Endothelial cell of umbilical vein (primary cell): ENCODE results near the gene RASD2. TPM values are rescaled to one million over a fixed set of nuclear protein-coding genes. Genes with fewer than 3 reads are reported as not detected.

Source experiments
- BruUV-seq: library from RNA; stranded (reverse); fragments of 400-500 nt; replicated peaks from 2 replicates; lab custom pipeline; 2021; lab: Mats Ljungman, UMichigan
- CTCF ChIA-PET: fragments of 300-600, 350-600 bp; sonication (Branson Sonifier 250); formaldehyde crosslinking; loops from one replicate; lab custom pipeline; 2021; ENCODE audit warnings: antibody characterized with exemption, inconsistent platforms; lab: Charles Lee
- POLR2A ChIA-PET: fragments of 300-600, 350-600 bp; sonication (Branson Sonifier 250); formaldehyde crosslinking; loops from one replicate; lab custom pipeline; 2021; ENCODE audit warnings: antibody characterized with exemption, inconsistent platforms; lab: Charles Lee
- DNase-seq: peaks from one replicate; pipeline ENCODE4 v3.0.0-alpha.2; 2011; ENCODE audit warnings: low read depth, low spot score
- FAIRE-seq: peaks from 2 replicates; lab custom pipeline; 2011; peaks lifted over from hg19 to GRCh38; lab: Jason Lieb, UNC
- H2AFZ ChIP-seq: 2 replicates; pipeline ENCODE4 v1.6.0; 2012; ENCODE audit warnings: low read depth, low read length, control low read depth, inconsistent platforms
- H3K27ac ChIP-seq: 2 replicates; pipeline ENCODE4 v1.5.1; 2011; ENCODE audit warnings: low read depth, mild to moderate bottlenecking, control low read depth, low read length, moderate library complexity; ENCODE audit not compliant: insufficient read depth
- H3K27me3 ChIP-seq, 2 experiments: 2 replicates each; pipeline versions ENCODE4 v1.6.0 to v1.6.1; 2011; ENCODE audit warnings: low read length in 2 of 2, mixed read lengths in 1 of 2; ENCODE audit not compliant: control insufficient read depth in 2 of 2, insufficient read depth in 2 of 2
- H3K36me3 ChIP-seq, 2 experiments: 2 replicates in 1 of 2; 3 replicates in 1 of 2; pipeline ENCODE4 v1.5.1; 2011; ENCODE audit warnings: low read length in 2 of 2, mild to moderate bottlenecking in 1 of 2, moderate library complexity in 1 of 2; ENCODE audit not compliant: control insufficient read depth in 2 of 2, insufficient read depth in 2 of 2; ENCODE audit errors: extremely low read depth in 1 of 2
- H3K4me1 ChIP-seq: 3 replicates; pipeline ENCODE4 v1.5.1; 2011; ENCODE audit warnings: mild to moderate bottlenecking, low read length; ENCODE audit not compliant: control insufficient read depth, insufficient read depth; ENCODE audit errors: extremely low read depth
- H3K4me2 ChIP-seq: 2 replicates; pipeline ENCODE4 v1.6.1; 2011; ENCODE audit warnings: low read length, control low read depth, mixed read lengths; ENCODE audit not compliant: insufficient read depth
- H3K4me3 ChIP-seq, 3 experiments: fragments of 200-600 bp in 1 of 3; sonication (generic), shearing (Covaris generic) in 1 of 3; replicated peaks in 1 of 3; 2 replicates each; pipeline ENCODE4 v1.5.1; 2011 to 2016; ENCODE audit warnings: control low read depth in 3 of 3, low read length in 3 of 3, mild to moderate bottlenecking in 2 of 3, inconsistent platforms in 1 of 3, low read depth in 1 of 3, moderate library complexity in 1 of 3; ENCODE audit not compliant: insufficient read depth in 1 of 3
- H3K79me2 ChIP-seq: 2 replicates; pipeline ENCODE4 v1.6.0; 2012; ENCODE audit warnings: low read length, inconsistent platforms; ENCODE audit not compliant: control insufficient read depth, insufficient read depth
- H3K9ac ChIP-seq: replicated peaks from 2 replicates; pipeline ENCODE3; 2011; ENCODE audit warnings: low read length, control low read depth; ENCODE audit not compliant: insufficient read depth; ENCODE audit errors: extremely low read depth
- H3K9me1 ChIP-seq: replicated peaks from 3 replicates; pipeline ENCODE4 v1.6.0; 2011; ENCODE audit warnings: mild to moderate bottlenecking, low read length; ENCODE audit not compliant: control insufficient read depth, insufficient read depth; ENCODE audit errors: extremely low read depth
- H3K9me3 ChIP-seq: replicated peaks from 2 replicates; pipeline ENCODE4 v1.5.1; 2012; ENCODE audit warnings: low read length, inconsistent platforms; ENCODE audit not compliant: control insufficient read depth, insufficient read depth
- H4K20me1 ChIP-seq: replicated peaks from 2 replicates; pipeline ENCODE3; 2011; ENCODE audit warnings: mild to moderate bottlenecking, low read length; ENCODE audit not compliant: control insufficient read depth, insufficient read depth; ENCODE audit errors: extremely low read depth
- GATA2 ChIP-seq: IDR thresholded peaks from 2 replicates; pipeline ENCODE4 v1.7.0; 2011; ENCODE audit warnings: low read depth, mild to moderate bottlenecking, moderate library complexity, mixed read lengths, low read length; ENCODE audit not compliant: insufficient read length, insufficient read depth
- JUN ChIP-seq: IDR thresholded peaks from 2 replicates; pipeline ENCODE4 v1.6.1; 2011; ENCODE audit warnings: borderline replicate concordance, low read depth; ENCODE audit not compliant: insufficient read length, insufficient read depth
- POLR2AphosphoS5 ChIP-seq: IDR thresholded peaks from 2 replicates; pipeline ENCODE4 v1.6.1; 2012; ENCODE audit warnings: low read depth, mild to moderate bottlenecking, control low read depth, low read length, moderate library complexity; ENCODE audit not compliant: insufficient read depth
- dilution Hi-C: fragments of 300-500 bp; cut with MboI; formaldehyde crosslinking; loops from one replicate; pipeline ENCODE4 v1.15.0; 2019; ENCODE audit warnings: low sequenced_read_pairs; ENCODE audit not compliant: extremely low pct_ligation_motif_present
- intact Hi-C: fragments of 100-400 bp; cut with micrococcal nuclease; formaldehyde crosslinking; loops from one replicate; pipeline ENCODE4 v1.10.0; 2022
- polyA plus RNA-seq, 4 experiments: library from polyadenylated mRNA; depleted of rRNA in 3 of 4; stranded (reverse) in 3 of 4; unstranded in 1 of 4; fragments of >200 nt; gene quantifications; 2 replicates each; pipeline versions ENCODE4 v1.2.1 to v1.2.3, GENCODE V29; 2011 to 2012; ENCODE audit warnings: missing spikeins in 1 of 4
- total RNA-seq: library from RNA; stranded (reverse); gene quantifications from 2 replicates; pipeline ENCODE4 v1.2.3, GENCODE V29; 2021
- TF ChIP-seq, protein P1 (sequence below), 2 donors: IDR thresholded peaks; 1 replicate in 1 of 2; 2 replicates in 1 of 2; pipeline ENCODE4 v1.5.1; 2011; ENCODE audit warnings: low read length in 2 of 2, mild to moderate bottlenecking in 2 of 2, moderate library complexity in 2 of 2, control low read depth in 1 of 2, inconsistent platforms in 1 of 2, low read depth in 1 of 2; ENCODE audit not compliant: insufficient read depth in 1 of 2; ENCODE audit errors: extremely low read depth in 1 of 2
- TF ChIP-seq, protein P2 (sequence below): IDR thresholded peaks from 2 replicates; pipeline ENCODE4 v1.6.1; 2011; ENCODE audit not compliant: insufficient read depth, insufficient read length

Gene RASD2
- total and polyA plus RNA-seq, 2 donors (not counting 3 experiments of a cell fraction or from before 2014, with no cell fraction given) = not detected

DNA sequence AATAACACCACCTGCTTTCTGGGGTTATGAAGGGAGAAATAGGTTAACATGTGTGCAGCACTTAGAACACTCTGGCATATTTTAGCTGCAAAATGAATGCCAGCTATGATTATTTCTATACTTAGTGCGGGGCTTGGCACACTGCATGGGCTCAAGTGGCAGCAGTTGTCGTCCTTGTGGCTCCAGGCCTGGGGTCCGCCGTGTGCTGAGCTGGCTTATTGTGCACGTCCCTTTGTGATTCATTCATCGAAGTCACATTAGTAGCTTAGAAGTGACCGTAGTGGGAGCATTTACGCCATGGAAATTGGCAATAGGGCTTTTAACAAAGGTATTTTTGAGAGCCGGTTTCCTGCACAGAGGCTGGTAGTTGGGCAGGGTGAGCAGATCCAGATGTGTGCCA, 4.2 kb downstream of the RASD2 start:
- H2AFZ ChIP-seq = no peak overlapping the region
- no peak for DNase-seq
- BruUV-seq = no TSS peak
- H3K9me3 ChIP-seq = no peaks in the 10 kb centered on the region
- ChIA-PET POLR2A (no interaction called here), CTCF (interaction anchor here (0.9 to 1.7 kb wide), 3 partner anchors 8 to 114 kb away, joined by 3 to 4 read pairs (median 4); no protein-coding TSS in a partner anchor)
- H3K9ac ChIP-seq = no peak overlapping the region
- FAIRE-seq = no peak
- H3K79me2 ChIP-seq = no peaks in the 10 kb centered on the region
- intact Hi-C loops = loop anchor here (5.0 kb wide), 1 partner anchor 73 kb away; no protein-coding TSS in a partner anchor
- no peaks in the 10 kb centered on the region for H3K9me1 ChIP-seq
- H3K4me2 ChIP-seq = no peak overlapping the region
- no peak overlapping the region for H3K27ac ChIP-seq
- dilution Hi-C loops = no loop called here
- peaks cover 7% of the 10 kb centered on the region for H3K4me1 ChIP-seq
- H3K36me3 ChIP-seq = no peaks in the 10 kb centered on the region
- H3K4me3 ChIP-seq = no peak overlapping the region
- no peaks in the 10 kb centered on the region for H4K20me1 ChIP-seq
- no peak for TF ChIP-seq GATA2
- no peak for TF ChIP-seq JUN
- TF ChIP-seq, protein P1, sequence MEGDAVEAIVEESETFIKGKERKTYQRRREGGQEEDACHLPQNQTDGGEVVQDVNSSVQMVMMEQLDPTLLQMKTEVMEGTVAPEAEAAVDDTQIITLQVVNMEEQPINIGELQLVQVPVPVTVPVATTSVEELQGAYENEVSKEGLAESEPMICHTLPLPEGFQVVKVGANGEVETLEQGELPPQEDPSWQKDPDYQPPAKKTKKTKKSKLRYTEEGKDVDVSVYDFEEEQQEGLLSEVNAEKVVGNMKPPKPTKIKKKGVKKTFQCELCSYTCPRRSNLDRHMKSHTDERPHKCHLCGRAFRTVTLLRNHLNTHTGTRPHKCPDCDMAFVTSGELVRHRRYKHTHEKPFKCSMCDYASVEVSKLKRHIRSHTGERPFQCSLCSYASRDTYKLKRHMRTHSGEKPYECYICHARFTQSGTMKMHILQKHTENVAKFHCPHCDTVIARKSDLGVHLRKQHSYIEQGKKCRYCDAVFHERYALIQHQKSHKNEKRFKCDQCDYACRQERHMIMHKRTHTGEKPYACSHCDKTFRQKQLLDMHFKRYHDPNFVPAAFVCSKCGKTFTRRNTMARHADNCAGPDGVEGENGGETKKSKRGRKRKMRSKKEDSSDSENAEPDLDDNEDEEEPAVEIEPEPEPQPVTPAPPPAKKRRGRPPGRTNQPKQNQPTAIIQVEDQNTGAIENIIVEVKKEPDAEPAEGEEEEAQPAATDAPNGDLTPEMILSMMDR (IDR thresholded peaks at IDR 0.05; ENCODE audit: extremely low read depth in 1 of 2, insufficient read depth in 1 of 2, low read depth in 1 of 2, low read length in 2 of 2) = no peak
- no peak for TF ChIP-seq POLR2AphosphoS5
- TF ChIP-seq, protein P2, sequence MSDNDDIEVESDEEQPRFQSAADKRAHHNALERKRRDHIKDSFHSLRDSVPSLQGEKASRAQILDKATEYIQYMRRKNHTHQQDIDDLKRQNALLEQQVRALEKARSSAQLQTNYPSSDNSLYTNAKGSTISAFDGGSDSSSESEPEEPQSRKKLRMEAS = no peak
- H3K27me3 ChIP-seq = peaks cover 24 to 26% of the 10 kb centered on the region in 2 experiments
